Measurements from ENCODE around the gene DCAF12. TPM values are rescaled to one million over a fixed set of nuclear protein-coding genes. Genes with fewer than 3 reads are reported as not detected.

The DCAF12 gene
- total RNA-seq, 4 donors from 2014 or later = 6.4 to 35.3 (median 30.3) TPM

GRCh38 chr9:34072868-34073590, 53.5 kb downstream of the DCAF12 start:
- Histone ChIP-seq H3K9me3 (no peaks in the 10 kb centered on the region), H3K27ac (peak overlapping the region; percentile 65 to 89), H3K36me3 (no peaks in the 10 kb centered on the region), H3K4me1 (peaks cover 0 to 4% of the 10 kb centered on the region in 2 donors), H3K4me3 (no peak overlapping the region), H3K27me3 (no peaks in the 10 kb centered on the region)
- intact Hi-C loops (cut with DNase I; ENCODE audit: low total_unique reads) = no loop called here
- DNase-seq = peak; percentile 35 to 52
- TF ChIP-seq CTCF (IDR thresholded peaks at IDR 0.05) = no peak
- no peak for TF ChIP-seq POLR2A (IDR thresholded peaks at IDR 0.05)

- TF ChIP-seq POLR2A (IDR thresholded peaks at IDR 0.05) (no peak), CTCF (IDR thresholded peaks at IDR 0.05) (no peak)
- peaks cover 0 to 4% of the 10 kb centered on the region in 2 donors for H3K4me1 ChIP-seq
- H3K9me3 ChIP-seq = no peaks in the 10 kb centered on the region
- no peak for DNase-seq
- peak overlapping the region; percentile 65 to 89 for H3K27ac ChIP-seq
- H3K27me3 ChIP-seq = no peaks in the 10 kb centered on the region
- H3K4me3 ChIP-seq = no peak overlapping the region
- intact Hi-C loops (cut with DNase I; ENCODE audit: low total_unique reads) = no loop called here
- H3K36me3 ChIP-seq = no peaks in the 10 kb centered on the region
Observed at GRCh38 chr9:34072410-34072809, 54.1 kb downstream of the DCAF12 start.

GRCh38 chr9:34070606-34071324, 55.7 kb downstream of the DCAF12 start:
- intact Hi-C loops (cut with DNase I; ENCODE audit: low total_unique reads) = no loop called here
- TF ChIP-seq POLR2A (IDR thresholded peaks at IDR 0.05) (no peak), CTCF (IDR thresholded peaks at IDR 0.05) (no peak)
- peak overlapping the region; percentile 4 to 52 for H3K27ac ChIP-seq
- no peak overlapping the region for H3K4me3 ChIP-seq
- H3K4me1 ChIP-seq = peaks cover 0 to 4% of the 10 kb centered on the region in 2 donors
- no peak for DNase-seq
- no peaks in the 10 kb centered on the region for H3K36me3 ChIP-seq
- H3K9me3 ChIP-seq = no peaks in the 10 kb centered on the region
- H3K27me3 ChIP-seq = no peaks in the 10 kb centered on the region

- H3K4me1 ChIP-seq = peaks cover 0 to 4% of the 10 kb centered on the region in 2 donors
- intact Hi-C loops (cut with DNase I; ENCODE audit: low total_unique reads) = no loop called here
- H3K27me3 ChIP-seq = no peaks in the 10 kb centered on the region
- TF ChIP-seq CTCF (IDR thresholded peaks at IDR 0.05) (no peak), POLR2A (IDR thresholded peaks at IDR 0.05) (no peak)
- H3K27ac ChIP-seq = no peak overlapping the region
- no peaks in the 10 kb centered on the region for H3K9me3 ChIP-seq
- H3K4me3 ChIP-seq = no peak overlapping the region
- no peak for DNase-seq
- no peaks in the 10 kb centered on the region for H3K36me3 ChIP-seq
Observed at GRCh38 chr9:34069831-34070230, 56.7 kb downstream of the DCAF12 start.

- intact Hi-C loops (cut with DNase I; ENCODE audit: low total_unique reads) = no loop called here
- H3K4me1 ChIP-seq = no peaks in the 10 kb centered on the region
- no peaks in the 10 kb centered on the region for H3K27me3 ChIP-seq
- H3K36me3 ChIP-seq = no peaks in the 10 kb centered on the region
- no peak overlapping the region for H3K27ac ChIP-seq
- no peak for DNase-seq
- no peaks in the 10 kb centered on the region for H3K9me3 ChIP-seq
- no peak overlapping the region for H3K4me3 ChIP-seq
- no peak for TF ChIP-seq CTCF (IDR thresholded peaks at IDR 0.05)
- no peak for TF ChIP-seq POLR2A (IDR thresholded peaks at IDR 0.05)
Observed at GRCh38 chr9:34065541-34065940, 61.0 kb downstream of the DCAF12 start.

Measured in uterus (tissue), 4 donors.